PC-9 (cell line): Measurements from ENCODE around the gene LDLRAD3. TPM values are rescaled to one million over a fixed set of nuclear protein-coding genes. Genes with fewer than 3 reads are reported as not detected.

Experiments used
- BruUV-seq: library from RNA; stranded (reverse); fragments of 400-500 nt; replicated peaks from 2 replicates; lab custom pipeline; 2021; lab: Mats Ljungman, UMichigan
- CTCF ChIA-PET: fragments of 300-600 bp; sonication (Branson Sonifier 250); formaldehyde crosslinking; loops from one replicate; lab custom pipeline; 2022; ENCODE audit warnings: antibody characterized with exemption; lab: Charles Lee
- POLR2A ChIA-PET: fragments of 300-600 bp; sonication (Branson Sonifier 250); formaldehyde crosslinking; loops from one replicate; lab custom pipeline; 2022; ENCODE audit warnings: antibody characterized with exemption; ENCODE audit not compliant: unreplicated experiment; lab: Charles Lee
- DNase-seq, 2 experiments: peaks; one replicate each; pipeline versions ENCODE4 v3.0.0 to v3.0.0-alpha.2; 2015 to 2022; ENCODE audit warnings: mixed read lengths in 1 of 2
- H2AFZ ChIP-seq: fragments of 200-600 bp; sonication (generic); 2 replicates; pipeline ENCODE4 v1.8.1; 2017; ENCODE audit warnings: antibody characterized with exemption
- H3F3A ChIP-seq: fragments of 200-600 bp; sonication (generic); 2 replicates; pipeline ENCODE4 v1.8.1; 2017; ENCODE audit warnings: antibody characterized with exemption, mild to moderate bottlenecking, low read depth; ENCODE audit not compliant: insufficient read depth
- H3K27ac ChIP-seq: fragments of 200-600 bp; sonication (generic); 2 replicates; pipeline ENCODE4 v1.6.1; 2016; ENCODE audit warnings: mixed run types
- H3K27me3 ChIP-seq: fragments of 200-600 bp; sonication (generic); 2 replicates; pipeline ENCODE4 v1.6.1; 2016; ENCODE audit warnings: low read depth, mixed run types; ENCODE audit not compliant: insufficient read depth
- H3K36me3 ChIP-seq: fragments of 200-600 bp; sonication (generic); 2 replicates; pipeline ENCODE4 v1.6.1; 2016; ENCODE audit warnings: low read depth, mixed run types
- H3K4me1 ChIP-seq: fragments of 200-600 bp; sonication (generic); replicated peaks from 2 replicates; pipeline ENCODE4 v1.6.1; 2016; ENCODE audit warnings: mixed run types; ENCODE audit not compliant: insufficient read depth
- H3K4me2 ChIP-seq: fragments of 200-600 bp; sonication (generic); 2 replicates; pipeline ENCODE4 v1.6.1; 2017; ENCODE audit warnings: mixed run types
- H3K4me3 ChIP-seq: fragments of 200-600 bp; sonication (generic); 2 replicates; pipeline ENCODE4 v1.6.1; 2016; ENCODE audit warnings: mixed run types
- H3K79me2 ChIP-seq: fragments of 200-600 bp; sonication (generic); 2 replicates; pipeline ENCODE4 v1.6.1; 2017; ENCODE audit warnings: low read depth, mixed run types
- H3K9me2 ChIP-seq: fragments of 200-600 bp; sonication (generic); 2 replicates; pipeline ENCODE4 v1.8.1; 2017; ENCODE audit warnings: mild to moderate bottlenecking; ENCODE audit not compliant: insufficient read depth
- H3K9me3 ChIP-seq: fragments of 200-600 bp; sonication (generic); 2 replicates; pipeline ENCODE4 v1.8.1; 2016; ENCODE audit warnings: low read depth; ENCODE audit not compliant: insufficient read depth
- H4K20me1 ChIP-seq: fragments of 200-600 bp; sonication (generic); 2 replicates; pipeline ENCODE4 v1.8.1; 2017; ENCODE audit not compliant: insufficient read depth
- CTCF ChIP-seq: fragments of 200-600 bp; sonication (generic); conservative IDR thresholded peaks from 2 replicates; pipeline ENCODE4 v1.6.1; 2017; ENCODE audit warnings: mixed run types, antibody characterized with exemption, mild to moderate bottlenecking, moderate library complexity
- EZH2 ChIP-seq: fragments of 200-600 bp; sonication (generic); IDR thresholded peaks from 2 replicates; pipeline ENCODE4 v1.8.0; 2017; ENCODE audit warnings: antibody characterized with exemption, low read depth
- intact Hi-C: fragments of 100-400 bp; cut with micrococcal nuclease; formaldehyde crosslinking; loops from one replicate; pipeline ENCODE4 v1.10.0; 2022; ENCODE audit not compliant: unreplicated experiment
- total RNA-seq: library from RNA; stranded (reverse); gene quantifications from 2 replicates; pipeline ENCODE4 v1.2.3, GENCODE V29; 2021

The LDLRAD3 gene
- total RNA-seq, 1 experiment from 2014 or later = 15.9 TPM

- no peak for DNase-seq
- H3K4me2 ChIP-seq = peak overlapping the region; percentile 76
- H4K20me1 ChIP-seq = peaks cover 7% of the 10 kb centered on the region; the same call in 1 of the 2 replicates
- H3K9me3 ChIP-seq = no peaks in the 10 kb centered on the region
- peaks cover 28% of the 10 kb centered on the region for H3K4me1 ChIP-seq
- no peak for TF ChIP-seq CTCF
- CTCF ChIA-PET = no interaction called here
- BruUV-seq = TSS peak; percentile 79
- intact Hi-C loops = loop anchor here (5.0 kb wide), 2 partner anchors 99 to 326 kb away; partner anchors contain the start of gene FJX1
- no peaks in the 10 kb centered on the region for H3F3A ChIP-seq
- peak overlapping the region; percentile 69 for H3K4me3 ChIP-seq
- POLR2A ChIA-PET = no interaction called here
- no peak overlapping the region for H3K27ac ChIP-seq
- H2AFZ ChIP-seq = peak overlapping the region; percentile 83
- no peaks in the 10 kb centered on the region for H3K9me2 ChIP-seq
- H3K27me3 ChIP-seq = no peaks in the 10 kb centered on the region
- peaks cover 40% of the 10 kb centered on the region for H3K79me2 ChIP-seq
- H3K36me3 ChIP-seq = no peaks in the 10 kb centered on the region
Observed at GRCh38 chr11:35943309-35943708, 553 bp upstream of the LDLRAD3 start.

- peak in 1 of 2 experiments; percentile 13 for DNase-seq
- H3K27me3 ChIP-seq = no peaks in the 10 kb centered on the region
Observed at GRCh38 chr11:35944503-35945136, 758 bp downstream of the LDLRAD3 start.

GRCh38 chr11:35945137-35945518 lies 1.3 kb downstream of the LDLRAD3 start:
- Histone ChIP-seq H3K27me3 (no peaks in the 10 kb centered on the region), H3K36me3 (no peaks in the 10 kb centered on the region), H3K79me2 (peaks cover 59% of the 10 kb centered on the region), H3F3A (no peaks in the 10 kb centered on the region), H3K27ac (no peak overlapping the region), H3K9me3 (no peaks in the 10 kb centered on the region), H3K4me2 (peak overlapping the region; percentile 82), H3K9me2 (no peaks in the 10 kb centered on the region), H3K4me1 (peaks cover 34% of the 10 kb centered on the region), H3K4me3 (peak overlapping the region; percentile 69; the same call in 1 of the 2 replicates), H4K20me1 (peaks cover 7% of the 10 kb centered on the region; the same call in 1 of the 2 replicates), H2AFZ (peak overlapping the region; percentile 85; the same call in 1 of the 2 replicates)
- POLR2A ChIA-PET = no interaction called here
- TF ChIP-seq EZH2 (no peak), CTCF (no peak)
- BruUV-seq = no TSS peak
- CTCF ChIA-PET = no interaction called here
- no peak for DNase-seq
- intact Hi-C loops = no loop called here

More at GRCh38 chr11:35944503-35945136, 758 bp downstream of the LDLRAD3 start:
- no peaks in the 10 kb centered on the region for H3K9me3 ChIP-seq
- no peaks in the 10 kb centered on the region for H3K36me3 ChIP-seq
- H3K4me1 ChIP-seq = peaks cover 29% of the 10 kb centered on the region
- peaks cover 7% of the 10 kb centered on the region; the same call in 1 of the 2 replicates for H4K20me1 ChIP-seq
- peak overlapping the region; percentile 69 for H3K4me3 ChIP-seq
- CTCF ChIA-PET = interaction anchor here (0.6 kb wide), 1 partner anchor 111 kb away, joined by 5 read pairs; no protein-coding TSS in a partner anchor
- peak overlapping the region; percentile 82 for H3K4me2 ChIP-seq
- TF ChIP-seq CTCF = no peak
- TF ChIP-seq EZH2 = no peak
- H3F3A ChIP-seq = no peaks in the 10 kb centered on the region
- BruUV-seq = no TSS peak
- POLR2A ChIA-PET = no interaction called here
- peaks cover 53% of the 10 kb centered on the region for H3K79me2 ChIP-seq
- H2AFZ ChIP-seq = peak overlapping the region; percentile 85
- intact Hi-C loops = loop anchor here (5.0 kb wide), 2 partner anchors 98 to 327 kb away; partner anchors contain the start of gene FJX1
- H3K9me2 ChIP-seq = no peaks in the 10 kb centered on the region
- H3K27ac ChIP-seq = no peak overlapping the region
